H1 (cell line): Measurements from ENCODE around the gene ADARB2. TPM values are rescaled to one million over a fixed set of nuclear protein-coding genes. Genes with fewer than 3 reads are reported as not detected.

Experiments
- CTCF ChIA-PET: fragments of 300-600 bp; sonication (Branson Sonifier 250); formaldehyde crosslinking; loops from one replicate; lab custom pipeline; 2021; ENCODE audit not compliant: partially characterized antibody; lab: Charles Lee
- POLR2A ChIA-PET: fragments of 300-600 bp; sonication (Branson Sonifier 250); formaldehyde crosslinking; loops from one replicate; lab custom pipeline; 2021; ENCODE audit warnings: inconsistent platforms; ENCODE audit not compliant: partially characterized antibody; lab: Charles Lee
- DNase-seq, 2 experiments: peaks; one replicate each; pipeline versions ENCODE4 v3.0.0 to v3.0.0-alpha.2; 2010 to 2022; ENCODE audit warnings: low spot score in 2 of 2, low read depth in 1 of 2, mixed read lengths in 1 of 2
- FAIRE-seq: peaks from 2 replicates; lab custom pipeline; 2011; peaks lifted over from hg19 to GRCh38; lab: Jason Lieb, UNC
- H2AFZ ChIP-seq: 2 replicates; pipeline ENCODE4 v1.8.1; 2012; ENCODE audit warnings: low read length, inconsistent platforms
- H2AK5ac ChIP-seq: 2 replicates; pipeline ENCODE4 v1.6.1; 2013; ENCODE audit warnings: low read depth, low read length
- H2BK120ac ChIP-seq: replicated peaks from 2 replicates; pipeline ENCODE3; 2013; ENCODE audit warnings: low read depth, low read length, inconsistent platforms
- H2BK12ac ChIP-seq: 2 replicates; pipeline ENCODE4 v1.6.1; 2013; ENCODE audit warnings: low read depth, low read length
- H2BK15ac ChIP-seq: 2 replicates; pipeline ENCODE4 v1.6.1; 2013; ENCODE audit warnings: low read length
- H2BK20ac ChIP-seq: 2 replicates; pipeline ENCODE4 v1.6.1; 2013; ENCODE audit warnings: low read length
- H2BK5ac ChIP-seq: 2 replicates; pipeline ENCODE4 v1.6.1; 2013; ENCODE audit warnings: low read depth, low read length
- H3K14ac ChIP-seq: 2 replicates; pipeline ENCODE4 v1.6.1; 2013; ENCODE audit warnings: inconsistent platforms; ENCODE audit not compliant: insufficient read length
- H3K18ac ChIP-seq: 2 replicates; pipeline ENCODE4 v1.6.1; 2013; ENCODE audit warnings: low read length; ENCODE audit errors: extremely low read depth
- H3K23ac ChIP-seq: 2 replicates; pipeline ENCODE4 v1.6.1; 2013; ENCODE audit warnings: inconsistent platforms; ENCODE audit not compliant: insufficient read length
- H3K23me2 ChIP-seq: 2 replicates; pipeline ENCODE4 v1.6.1; 2013; ENCODE audit warnings: low read depth, low read length
- H3K27ac ChIP-seq: 2 replicates; pipeline ENCODE4 v1.6.1; 2011; ENCODE audit warnings: low read depth, low read length, inconsistent platforms
- H3K27me3 ChIP-seq, 4 experiments: replicated peaks in 1 of 4; 1 replicate in 1 of 4; 2 replicates in 3 of 4; pipeline versions ENCODE4 v1.6.1 to v1.8.1; 2011 to 2013; ENCODE audit warnings: low read length in 3 of 4, mild to moderate bottlenecking in 3 of 4, inconsistent platforms in 2 of 4, mixed read lengths in 2 of 4, moderate library complexity in 1 of 4; ENCODE audit not compliant: control insufficient read depth in 3 of 4, insufficient read depth in 3 of 4; ENCODE audit errors: extremely low read depth in 1 of 4
- H3K36me3 ChIP-seq, 4 experiments: 2 replicates each; pipeline versions ENCODE4 v1.6.1 to v1.8.1; 2011 to 2013; ENCODE audit warnings: mild to moderate bottlenecking in 4 of 4, low read length in 3 of 4, moderate library complexity in 2 of 4, control low read depth in 1 of 4, inconsistent platforms in 1 of 4; ENCODE audit not compliant: insufficient read depth in 4 of 4, control insufficient read depth in 2 of 4
- H3K4ac ChIP-seq: replicated peaks from 2 replicates; pipeline ENCODE3; 2013; ENCODE audit warnings: low read length, low read depth, mixed read lengths, inconsistent platforms; ENCODE audit not compliant: insufficient read length
- H3K4me1 ChIP-seq, 4 experiments: replicated peaks in 1 of 4; 1 replicate in 1 of 4; 2 replicates in 3 of 4; pipeline versions ENCODE4 v1.6.1 to v1.8.1; 2011 to 2013; ENCODE audit warnings: low read length in 3 of 4, inconsistent platforms in 2 of 4, mixed read lengths in 1 of 4; ENCODE audit not compliant: insufficient read depth in 4 of 4, control insufficient read depth in 3 of 4
- H3K4me2 ChIP-seq, 2 experiments: 2 replicates each; pipeline versions ENCODE4 v1.6.1 to v1.8.1; 2011 to 2013; ENCODE audit warnings: low read depth in 2 of 2, low read length in 2 of 2, control low read depth in 1 of 2, inconsistent platforms in 1 of 2, mild to moderate bottlenecking in 1 of 2; ENCODE audit not compliant: insufficient read depth in 1 of 2
- H3K4me3 ChIP-seq, 4 experiments: fragments of 200-600, 300-600 bp in 1 of 4; sonication (generic), shearing (Covaris generic), sonication (Bioruptor Twin) in 1 of 4; 2 replicates each; pipeline versions ENCODE4 v1.5.1 to v1.8.1; 2011 to 2016; ENCODE audit warnings: low read length in 4 of 4, low read depth in 3 of 4, control low read depth in 2 of 4, inconsistent platforms in 2 of 4, mild to moderate bottlenecking in 2 of 4, mixed read lengths in 1 of 4, moderate library complexity in 1 of 4; ENCODE audit not compliant: insufficient read depth in 2 of 4; ENCODE audit errors: extremely low read depth in 1 of 4
- H3K56ac ChIP-seq: replicated peaks from 2 replicates; pipeline ENCODE3; 2013; ENCODE audit warnings: low read depth, mild to moderate bottlenecking, mixed read lengths, low read length, inconsistent platforms; ENCODE audit not compliant: insufficient read length
- H3K79me1 ChIP-seq: 2 replicates; pipeline ENCODE4 v1.6.1; 2013; ENCODE audit warnings: low read depth, low read length, control low read depth
- H3K79me2 ChIP-seq, 2 experiments: 2 replicates each; pipeline versions ENCODE4 v1.6.1 to v1.8.1; 2012 to 2013; ENCODE audit warnings: low read length in 2 of 2, mild to moderate bottlenecking in 2 of 2, inconsistent platforms in 1 of 2; ENCODE audit not compliant: insufficient read depth in 2 of 2, control insufficient read depth in 1 of 2
- H3K9ac ChIP-seq, 4 experiments: replicated peaks in 1 of 4; 1 replicate in 1 of 4; 2 replicates in 3 of 4; pipeline versions ENCODE4 v1.6.1 to v1.8.1; 2011 to 2013; ENCODE audit warnings: low read depth in 3 of 4, low read length in 3 of 4, control low read depth in 2 of 4, mild to moderate bottlenecking in 2 of 4, moderate library complexity in 2 of 4, inconsistent platforms in 1 of 4; ENCODE audit errors: extremely low read depth in 1 of 4
- H3K9me3 ChIP-seq, 2 experiments: 2 replicates each; pipeline versions ENCODE4 v1.6.1 to v1.8.1; 2012 to 2013; ENCODE audit warnings: mild to moderate bottlenecking in 2 of 2, moderate library complexity in 2 of 2, control low read depth in 1 of 2, inconsistent platforms in 1 of 2, low read depth in 1 of 2, low read length in 1 of 2, mixed read lengths in 1 of 2; ENCODE audit not compliant: insufficient read depth in 2 of 2
- H4K20me1 ChIP-seq, 2 experiments: replicated peaks in 1 of 2; 2 replicates each; pipeline versions ENCODE3 to v1.8.1; 2011 to 2013; ENCODE audit warnings: inconsistent platforms in 2 of 2, low read length in 2 of 2, mild to moderate bottlenecking in 1 of 2; ENCODE audit not compliant: insufficient read depth in 2 of 2, control insufficient read depth in 1 of 2
- H4K5ac ChIP-seq: 2 replicates; pipeline ENCODE4 v1.6.1; 2013; ENCODE audit warnings: low read length, low read depth, mixed read lengths, inconsistent platforms; ENCODE audit not compliant: insufficient read length
- H4K8ac ChIP-seq: 2 replicates; pipeline ENCODE4 v1.8.0; 2013; ENCODE audit warnings: mild to moderate bottlenecking, moderate library complexity, low read length, inconsistent platforms; ENCODE audit not compliant: insufficient read depth; ENCODE audit errors: extremely low read depth
- H4K91ac ChIP-seq: replicated peaks from 2 replicates; pipeline ENCODE3; 2013; ENCODE audit warnings: low read length, mixed read lengths, inconsistent platforms; ENCODE audit not compliant: insufficient read length
- CBX8 ChIP-seq: fragments of 300-800, 300-1000 bp; sonication (generic); IDR thresholded peaks from 2 replicates; pipeline ENCODE4 v1.7.1; 2016; ENCODE audit warnings: low read depth, low read length, borderline replicate concordance
- CTBP2 ChIP-seq: IDR thresholded peaks from 2 replicates; pipeline ENCODE4 v1.7.0; 2011; ENCODE audit warnings: borderline replicate concordance, mild to moderate bottlenecking, moderate library complexity, mixed read lengths, low read length; ENCODE audit not compliant: insufficient read depth, insufficient read length
- EGR1 ChIP-seq: IDR thresholded peaks from 2 replicates; pipeline ENCODE4 v1.6.1; 2011; ENCODE audit warnings: low read depth, low read length, borderline replicate concordance
- FOSL1 ChIP-seq: IDR thresholded peaks from 2 replicates; pipeline ENCODE4 v1.6.1; 2011; ENCODE audit warnings: mild to moderate bottlenecking, low read depth, low read length, moderate library complexity; ENCODE audit not compliant: insufficient read depth
- HDAC6 ChIP-seq: IDR thresholded peaks from one replicate; pipeline ENCODE4 v1.7.1; 2012; ENCODE audit warnings: low read depth, mild to moderate bottlenecking, inconsistent platforms, low read length, moderate library complexity
- KDM5A ChIP-seq: fragments of 200-600 bp; IDR thresholded peaks from 2 replicates; pipeline ENCODE4 v1.7.1; 2012; ENCODE audit warnings: mild to moderate bottlenecking, low read length, inconsistent platforms, mixed read lengths
- NRF1 ChIP-seq: IDR thresholded peaks from 2 replicates; pipeline ENCODE4 v1.6.1; 2011; ENCODE audit warnings: mild to moderate bottlenecking, low read depth, low read length, improper control_type of control experiment
- POLR2AphosphoS5 ChIP-seq: IDR thresholded peaks from 2 replicates; pipeline ENCODE4 v1.6.1; 2011; ENCODE audit warnings: low read depth, low read length
- TBP ChIP-seq: IDR thresholded peaks from 2 replicates; pipeline ENCODE4 v1.6.1; 2011; ENCODE audit warnings: low read depth, low read length, improper control_type of control experiment
- TEAD4 ChIP-seq: IDR thresholded peaks from 2 replicates; pipeline ENCODE4 v1.6.1; 2012; ENCODE audit warnings: low read depth, low read length, inconsistent platforms, mixed read lengths
- WGBS, 2 experiments: shearing (Covaris generic) in 1 of 2; methylation state at CpG; one replicate each; pipeline versions ENCODE4 v1.1.6 to v1.1.7; 2013 to 2015; ENCODE audit warnings: low lambda C conversion rate in 2 of 2, mixed read lengths in 2 of 2, inconsistent platforms in 1 of 2, low coverage in 1 of 2, missing lambda C conversion rate in 1 of 2; ENCODE audit not compliant: insufficient replicate concordance in 2 of 2, insufficient coverage in 1 of 2, insufficient read length in 1 of 2; ENCODE audit errors: extremely low coverage in 1 of 2, missing lambda C conversion rate in 1 of 2; 5-methylcytosine and 5-hydroxymethylcytosine counted together
- polyA plus RNA-seq, 7 experiments: library from polyadenylated mRNA; depleted of rRNA in 3 of 7; stranded (reverse) in 5 of 7; unstranded in 2 of 7; fragments of >200 nt in 5 of 7; fragments of 200-250 nt in 2 of 7; gene quantifications; 1 replicate in 5 of 7; 2 replicates in 1 of 7; 4 replicates in 1 of 7; pipeline versions ENCODE4 v1.2.1 to v1.2.3, GENCODE V29; 2011 to 2013; ENCODE audit warnings: missing spikeins in 2 of 7, mixed read lengths in 2 of 7
- total RNA-seq: library from RNA; stranded (reverse); fragmentation: NEBNext Ultra II Directional; extraction: Animal tissue kit (Norgen Biotek cat#: 25700); gene quantifications from 2 replicates; pipeline ENCODE4 v1.2.1, GENCODE V29; 2021
- TF ChIP-seq, protein P1 (sequence below), 3 experiments: IDR thresholded peaks; 1 replicate in 2 of 3; 2 replicates in 1 of 3; pipeline versions ENCODE4 v1.5.1 to v1.6.1; 2011; ENCODE audit warnings: low read length in 3 of 3, mild to moderate bottlenecking in 3 of 3, inconsistent platforms in 2 of 3, low read depth in 1 of 3, moderate library complexity in 1 of 3; ENCODE audit not compliant: insufficient read depth in 1 of 3; ENCODE audit errors: control extremely low read depth in 1 of 3

ADARB2 gene
- total and polyA plus RNA-seq, 2 of the 8 experiments (the other 6 are each of a cell fraction or from before 2014, with no cell fraction given) = 2.2 to 2.8 TPM

GRCh38 chr10:1373287-1373686 is 364.0 kb downstream of the ADARB2 start:
- no peak overlapping the region for H2AFZ ChIP-seq
- no peak overlapping the region for H2BK120ac ChIP-seq
- H3K36me3 ChIP-seq = no peaks in the 10 kb centered on the region; a peak in 1 of 8 replicates
- no peak for FAIRE-seq
- peaks cover 0 to 6% (median 4%) of the 10 kb centered on the region in 4 experiments; a peak in 5 of 7 replicates for H3K4me1 ChIP-seq
- H3K23ac ChIP-seq = no peak overlapping the region
- H2AK5ac ChIP-seq = peak overlapping the region; percentile 43; the same call in 1 of the 2 replicates
- H3K14ac ChIP-seq = no peak overlapping the region
- peak overlapping the region; percentile 93; the same call in 1 of the 2 replicates for H2BK20ac ChIP-seq
- 0 out of 2 replicates have a peak overlapping the region, but pooled peaks have one; percentile 46 for H2BK15ac ChIP-seq
- H3K56ac ChIP-seq = no peak overlapping the region
- no peaks in the 10 kb centered on the region for H3K79me2 ChIP-seq
- H3K27me3 ChIP-seq = no peaks in the 10 kb centered on the region
- H4K20me1 ChIP-seq = peaks cover 0 to 6% of the 10 kb centered on the region in 2 experiments
- H3K23me2 ChIP-seq = 0 out of 2 replicates have a peak, but pooled peaks cover 4% of the 10 kb centered on the region
- H3K9ac ChIP-seq = no peak overlapping the region
- WGBS, 2 experiments = 88% methylated on average over 7 of the region's 7 CpGs; no CpG with 5 or more reads in 1 of the 2 experiments
- H3K18ac ChIP-seq = no peak overlapping the region
- no peaks in the 10 kb centered on the region for H3K79me1 ChIP-seq
- H3K4me2 ChIP-seq = no peak overlapping the region
- H2BK5ac ChIP-seq = peak overlapping the region; percentile 60; the same call in 1 of the 2 replicates
- ChIA-PET POLR2A (no interaction called here), CTCF (interaction anchor here (2.1 to 3.2 kb wide), 2 partner anchors 13 to 30 kb away, joined by 9 to 14 read pairs; no protein-coding TSS in a partner anchor)
- H4K8ac ChIP-seq = no peak overlapping the region; the same call in 1 of the 2 replicates
- no peak overlapping the region for H3K27ac ChIP-seq
- peak overlapping the region; percentile 97 for H3K4ac ChIP-seq
- no peak overlapping the region for H2BK12ac ChIP-seq
- no peaks in the 10 kb centered on the region for H3K9me3 ChIP-seq
- H3K4me3 ChIP-seq = no peak overlapping the region
- DNase-seq = peak in 1 of 2 experiments; percentile 37
- H4K5ac ChIP-seq = no peak overlapping the region
- peak overlapping the region; percentile 65 for H4K91ac ChIP-seq
- no peak for TF ChIP-seq FOSL1
- no peak for TF ChIP-seq NRF1
- TF ChIP-seq POLR2AphosphoS5 = no peak
- no peak for TF ChIP-seq EGR1
- TF ChIP-seq, protein P1, sequence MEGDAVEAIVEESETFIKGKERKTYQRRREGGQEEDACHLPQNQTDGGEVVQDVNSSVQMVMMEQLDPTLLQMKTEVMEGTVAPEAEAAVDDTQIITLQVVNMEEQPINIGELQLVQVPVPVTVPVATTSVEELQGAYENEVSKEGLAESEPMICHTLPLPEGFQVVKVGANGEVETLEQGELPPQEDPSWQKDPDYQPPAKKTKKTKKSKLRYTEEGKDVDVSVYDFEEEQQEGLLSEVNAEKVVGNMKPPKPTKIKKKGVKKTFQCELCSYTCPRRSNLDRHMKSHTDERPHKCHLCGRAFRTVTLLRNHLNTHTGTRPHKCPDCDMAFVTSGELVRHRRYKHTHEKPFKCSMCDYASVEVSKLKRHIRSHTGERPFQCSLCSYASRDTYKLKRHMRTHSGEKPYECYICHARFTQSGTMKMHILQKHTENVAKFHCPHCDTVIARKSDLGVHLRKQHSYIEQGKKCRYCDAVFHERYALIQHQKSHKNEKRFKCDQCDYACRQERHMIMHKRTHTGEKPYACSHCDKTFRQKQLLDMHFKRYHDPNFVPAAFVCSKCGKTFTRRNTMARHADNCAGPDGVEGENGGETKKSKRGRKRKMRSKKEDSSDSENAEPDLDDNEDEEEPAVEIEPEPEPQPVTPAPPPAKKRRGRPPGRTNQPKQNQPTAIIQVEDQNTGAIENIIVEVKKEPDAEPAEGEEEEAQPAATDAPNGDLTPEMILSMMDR (IDR thresholded peaks at IDR 0.05; ENCODE audit: control extremely low read depth in 1 of 3, insufficient read depth in 1 of 3, low read depth in 1 of 3, low read length in 3 of 3) = no peak
- no peak for TF ChIP-seq TBP
- no peak for TF ChIP-seq TEAD4
- no peak for TF ChIP-seq HDAC6
- no peak for TF ChIP-seq KDM5A
- TF ChIP-seq CBX8 = no peak
- no peak for TF ChIP-seq CTBP2
